Measurements from ENCODE around the gene UBAP1.
A peak's percentile ranks its signal among the peaks of the same experiment; 100 is the strongest.
"Not testable (repeated sequence)": the region's sequence is repeated elsewhere in the genome, so short reads cannot be mapped to it uniquely, and the experiment has no call there.

Gene UBAP1

GRCh38 chr9:34178436-34179212 is at the start of gene UBAP1:
Gene UBAP1, plus strand, starts transcription at chr9:34179043. Its CDS starts 41,872 bp downstream, at chr9:34220915.
- Mint-ChIP-seq H3K27me3 (ENCODE audit: low read depth, poor library complexity) (no peaks in the 10 kb centered on the region), H3K27ac (peak within 1 kb of the TSS; percentile 99), H3K9me3 (peaks cover 4% of the 10 kb centered on the region), H3K36me3 (ENCODE audit: low read depth) (peaks cover 12% of the 10 kb centered on the region), H3K4me1 (peaks cover 20% of the 10 kb centered on the region), H3K4me3 (peak within 1 kb of the TSS; percentile 99)
- peak; percentile 96 for DNase-seq
- TF ChIP-seq, protein P1, sequence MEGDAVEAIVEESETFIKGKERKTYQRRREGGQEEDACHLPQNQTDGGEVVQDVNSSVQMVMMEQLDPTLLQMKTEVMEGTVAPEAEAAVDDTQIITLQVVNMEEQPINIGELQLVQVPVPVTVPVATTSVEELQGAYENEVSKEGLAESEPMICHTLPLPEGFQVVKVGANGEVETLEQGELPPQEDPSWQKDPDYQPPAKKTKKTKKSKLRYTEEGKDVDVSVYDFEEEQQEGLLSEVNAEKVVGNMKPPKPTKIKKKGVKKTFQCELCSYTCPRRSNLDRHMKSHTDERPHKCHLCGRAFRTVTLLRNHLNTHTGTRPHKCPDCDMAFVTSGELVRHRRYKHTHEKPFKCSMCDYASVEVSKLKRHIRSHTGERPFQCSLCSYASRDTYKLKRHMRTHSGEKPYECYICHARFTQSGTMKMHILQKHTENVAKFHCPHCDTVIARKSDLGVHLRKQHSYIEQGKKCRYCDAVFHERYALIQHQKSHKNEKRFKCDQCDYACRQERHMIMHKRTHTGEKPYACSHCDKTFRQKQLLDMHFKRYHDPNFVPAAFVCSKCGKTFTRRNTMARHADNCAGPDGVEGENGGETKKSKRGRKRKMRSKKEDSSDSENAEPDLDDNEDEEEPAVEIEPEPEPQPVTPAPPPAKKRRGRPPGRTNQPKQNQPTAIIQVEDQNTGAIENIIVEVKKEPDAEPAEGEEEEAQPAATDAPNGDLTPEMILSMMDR (IDR thresholded peaks at IDR 0.05) = no peak

DNA sequence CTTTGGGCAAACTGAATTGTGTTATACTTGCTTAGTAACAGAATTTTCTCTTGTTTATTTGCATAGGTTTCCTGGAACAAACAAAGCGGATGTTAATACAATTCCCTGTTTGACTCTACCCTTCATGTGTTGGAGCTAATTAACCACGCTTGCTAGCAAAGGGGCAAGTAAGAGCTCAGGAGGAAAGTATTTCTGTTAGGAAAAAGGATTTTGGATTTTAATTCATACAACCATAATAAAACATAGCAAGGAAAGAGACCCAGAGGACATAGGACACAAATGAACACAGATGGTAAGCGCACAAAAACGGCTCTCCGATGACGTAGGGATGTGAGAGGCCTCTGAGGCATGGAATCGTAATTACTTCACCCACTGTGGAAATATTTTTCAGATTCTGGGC is 47.3 kb upstream of the UBAP1 start:
- Mint-ChIP-seq H3K27me3 (ENCODE audit: low read depth, poor library complexity) (peaks cover 8% of the 10 kb centered on the region), H3K27ac (no peak overlapping the region), H3K4me1 (peaks cover 30% of the 10 kb centered on the region), H3K4me3 (no peak overlapping the region), H3K36me3 (ENCODE audit: low read depth) (no peaks in the 10 kb centered on the region), H3K9me3 (peaks cover 5% of the 10 kb centered on the region)
- TF ChIP-seq, protein P1 (IDR thresholded peaks at IDR 0.05) = no peak
- no peak for DNase-seq

- peaks cover 17% of the 10 kb centered on the region for H3K4me1 Mint-ChIP-seq
- peaks cover 5% of the 10 kb centered on the region for H3K9me3 Mint-ChIP-seq
- H3K4me3 Mint-ChIP-seq = no peak overlapping the region
- no peaks in the 10 kb centered on the region for H3K36me3 Mint-ChIP-seq (ENCODE audit: low read depth)
- no peak overlapping the region for H3K27ac Mint-ChIP-seq
- DNase-seq = no peak
- TF ChIP-seq, protein P1 (IDR thresholded peaks at IDR 0.05) = no peak
- H3K27me3 Mint-ChIP-seq (ENCODE audit: low read depth, poor library complexity) = peaks cover 4% of the 10 kb centered on the region
Observed at GRCh38 chr9:34133436-34133949, 45.4 kb upstream of the UBAP1 start.

DNA sequence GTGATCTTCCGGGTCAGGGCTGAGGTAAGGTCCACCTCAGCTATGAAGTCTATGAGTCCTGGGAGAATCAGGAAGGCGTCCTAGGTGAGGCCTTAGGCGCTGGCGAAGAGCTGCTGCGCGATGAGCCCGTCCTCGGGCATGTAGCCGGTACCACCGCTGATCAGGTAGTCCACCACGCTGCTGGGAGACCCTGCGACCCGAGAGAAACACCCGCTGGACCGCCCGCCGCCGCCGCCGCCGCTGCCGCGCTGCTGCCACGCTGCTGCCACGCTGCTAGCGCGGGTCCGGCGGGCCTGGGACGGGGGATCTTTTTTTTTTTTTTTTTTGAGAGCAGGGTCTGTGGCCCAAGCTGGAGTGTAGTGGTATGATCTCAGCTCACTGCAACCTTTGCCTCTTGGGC is 44.3 kb upstream of the UBAP1 start:
- H3K4me3 Mint-ChIP-seq = no peak overlapping the region
- no peak for DNase-seq
- peaks cover 8% of the 10 kb centered on the region for H3K9me3 Mint-ChIP-seq
- peaks cover 13% of the 10 kb centered on the region for H3K4me1 Mint-ChIP-seq
- H3K27ac Mint-ChIP-seq = no peak overlapping the region
- TF ChIP-seq, protein P1 (IDR thresholded peaks at IDR 0.05) = no peak
- H3K36me3 Mint-ChIP-seq (ENCODE audit: low read depth) = no peaks in the 10 kb centered on the region
- H3K27me3 Mint-ChIP-seq (ENCODE audit: low read depth, poor library complexity) = peaks cover 4% of the 10 kb centered on the region

GRCh38 chr9:34138644-34139043 is 40.2 kb upstream of the UBAP1 start:
- not testable (repeated sequence) for H3K9me3 Mint-ChIP-seq; H3K27ac Mint-ChIP-seq; DNase-seq; H3K27me3 Mint-ChIP-seq (ENCODE audit: low read depth, poor library complexity); H3K4me1 Mint-ChIP-seq; H3K36me3 Mint-ChIP-seq (ENCODE audit: low read depth); H3K4me3 Mint-ChIP-seq

GRCh38 chr9:34139477-34140146 is 39.2 kb upstream of the UBAP1 start:
- Mint-ChIP-seq H3K36me3 (ENCODE audit: low read depth) (no peaks in the 10 kb centered on the region), H3K27ac (no peak overlapping the region)
- no peak for DNase-seq

More at GRCh38 chr9:34139477-34140146, 39.2 kb upstream of the UBAP1 start:
- Mint-ChIP-seq H3K4me3 (no peak overlapping the region), H3K27me3 (ENCODE audit: low read depth, poor library complexity) (peaks cover 3% of the 10 kb centered on the region), H3K4me1 (no peaks in the 10 kb centered on the region), H3K9me3 (peaks cover 8% of the 10 kb centered on the region)
- TF ChIP-seq, protein P1 (IDR thresholded peaks at IDR 0.05) = no peak

All from nephron progenitor cell (in vitro differentiated cells).